ENCODE results near the gene CLCN2. TPM values are rescaled to one million over a fixed set of nuclear protein-coding genes. Genes with fewer than 3 reads are reported as not detected.
A peak's percentile ranks its signal among the peaks of the same experiment; 100 is the strongest.

CLCN2 gene
- total RNA-seq, 1 donor from 2014 or later, result 4.2 TPM

- TF ChIP-seq CTCF (conservative IDR thresholded peaks at IDR 0.05; ENCODE audit: low read depth, low read length), result no peak
- peak overlapping the region; percentile 92 for H3K4me3 ChIP-seq (ENCODE audit: low read depth, low read length)
- DNase-seq (ENCODE audit: low read depth), result no peak
Measured at GRCh38 chr3:184315543-184315867, 45.9 kb downstream of the CLCN2 start.

DNA sequence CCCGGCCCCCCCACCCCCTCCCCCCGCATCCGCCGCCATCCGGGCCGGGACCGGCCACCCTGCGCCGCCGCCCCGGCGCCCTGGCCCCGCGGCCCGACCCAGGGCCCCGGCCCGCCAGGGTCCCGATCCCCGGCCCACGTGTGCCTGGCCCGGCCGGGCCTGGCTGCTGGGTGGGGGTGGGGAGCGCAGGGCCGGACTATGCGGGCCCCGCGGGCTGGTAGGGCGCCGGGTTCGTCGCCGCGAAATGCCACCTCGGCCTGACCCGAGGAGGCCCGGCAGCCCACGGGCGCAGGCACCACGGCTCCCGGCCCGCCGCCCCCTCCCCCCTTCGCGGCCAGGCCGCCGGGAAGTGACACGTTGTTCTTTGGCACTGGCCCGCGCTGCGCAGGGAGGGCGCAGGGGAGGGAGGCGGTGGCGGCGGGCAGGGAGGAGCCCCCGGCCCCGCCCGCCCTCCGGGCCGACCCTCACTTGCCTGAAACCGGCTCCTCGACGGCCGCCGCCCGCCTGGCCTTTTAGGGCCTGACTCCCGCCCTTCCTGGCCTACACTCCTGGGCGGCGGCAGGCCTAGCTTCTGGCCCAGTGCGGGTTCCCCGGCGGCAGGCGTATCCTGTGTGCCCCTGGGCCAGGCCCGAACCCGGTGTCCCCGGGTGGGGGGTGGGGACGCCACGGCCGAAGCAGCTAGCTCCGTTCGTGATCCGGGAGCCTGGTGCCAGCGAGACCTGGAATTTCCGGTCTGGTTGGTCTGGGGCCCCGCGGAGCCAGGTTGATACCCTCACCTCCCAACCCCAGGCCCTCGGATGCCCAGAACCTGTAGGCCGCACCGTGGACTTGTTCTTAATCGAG, 46.5 kb downstream of the CLCN2 start:
- TF ChIP-seq CTCF (conservative IDR thresholded peaks at IDR 0.05; ENCODE audit: low read depth, low read length), result no peak
- peak overlapping the region; percentile 92 for H3K4me3 ChIP-seq (ENCODE audit: low read depth, low read length)
- no peak for DNase-seq (ENCODE audit: low read depth)

DNA sequence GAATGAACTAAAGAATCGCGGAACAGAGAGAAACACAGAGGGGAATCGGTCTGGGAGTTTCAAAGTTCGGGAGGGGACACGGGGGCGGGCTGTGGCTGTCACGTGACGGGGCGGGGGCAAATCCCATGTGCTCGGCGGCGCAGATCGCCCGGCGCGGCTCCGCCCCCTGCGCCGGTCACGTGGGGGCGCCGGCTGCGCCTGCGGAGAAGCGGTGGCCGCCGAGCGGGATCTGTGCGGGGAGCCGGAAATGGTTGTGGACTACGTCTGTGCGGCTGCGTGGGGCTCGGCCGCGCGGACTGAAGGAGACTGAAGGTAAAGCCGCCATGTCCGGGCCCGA, 47.1 kb downstream of the CLCN2 start, which contains the start of gene EIF4G1:
TSS of gene EIF4G1 (plus strand) at position 244 of the 337 bp plus-strand sequence. CDS start 1,191 bp downstream, outside the sequence.
- TF ChIP-seq CTCF (conservative IDR thresholded peaks at IDR 0.05; ENCODE audit: low read depth, low read length), result no peak
- no peak for DNase-seq (ENCODE audit: low read depth)

GRCh38 chr3:184311633-184312032, 49.8 kb downstream of the CLCN2 start:
- no peak for DNase-seq (ENCODE audit: low read depth)
- TF ChIP-seq CTCF (conservative IDR thresholded peaks at IDR 0.05; ENCODE audit: low read depth, low read length), result no peak
- H3K4me3 ChIP-seq (ENCODE audit: low read depth, low read length), result no peak overlapping the region

More for the DNA sequence above, 47.1 kb downstream of the CLCN2 start, which contains the start of gene EIF4G1:
- H3K4me3 ChIP-seq (ENCODE audit: low read depth, low read length), result peak within 1 kb of the TSS; percentile 92

GRCh38 chr3:184308744-184309143, 52.7 kb downstream of the CLCN2 start:
- TF ChIP-seq CTCF (conservative IDR thresholded peaks at IDR 0.05; ENCODE audit: low read depth, low read length), result peak; percentile 20
- no peak for DNase-seq (ENCODE audit: low read depth)
- H3K4me3 ChIP-seq (ENCODE audit: low read depth, low read length), result no peak overlapping the region

GRCh38 chr3:184307915-184308314, 53.5 kb downstream of the CLCN2 start:
- no peak for DNase-seq (ENCODE audit: low read depth)
- no peak for TF ChIP-seq CTCF (conservative IDR thresholded peaks at IDR 0.05; ENCODE audit: low read depth, low read length)
- no peak overlapping the region for H3K4me3 ChIP-seq (ENCODE audit: low read depth, low read length)

Measured in epithelial cell of proximal tubule (primary cell).